GM21423 (cell line): ENCODE results near the gene NKX2-1.
"Not testable (repeated sequence)": the region's sequence is repeated elsewhere in the genome, so short reads cannot be mapped to it uniquely, and the experiment has no call there.

ENCODE experiments used
- ATAC-seq: cut with Tn5 transposase; IDR thresholded peaks from one replicate; pipeline ENCODE4 v1.9.1; 2021; ENCODE audit warnings: mild to moderate bottlenecking, moderate library complexity; ENCODE audit not compliant: unreplicated experiment

The NKX2-1 gene

GRCh38 chr14:36505892-36506731, 13.9 kb downstream of the NKX2-1 start:
- no peak for ATAC-seq

- no peak for ATAC-seq
Measured at GRCh38 chr14:36505181-36505815, 14.7 kb downstream of the NKX2-1 start.

GRCh38 chr14:36504771-36505175, 15.3 kb downstream of the NKX2-1 start:
- no peak for ATAC-seq

DNA sequence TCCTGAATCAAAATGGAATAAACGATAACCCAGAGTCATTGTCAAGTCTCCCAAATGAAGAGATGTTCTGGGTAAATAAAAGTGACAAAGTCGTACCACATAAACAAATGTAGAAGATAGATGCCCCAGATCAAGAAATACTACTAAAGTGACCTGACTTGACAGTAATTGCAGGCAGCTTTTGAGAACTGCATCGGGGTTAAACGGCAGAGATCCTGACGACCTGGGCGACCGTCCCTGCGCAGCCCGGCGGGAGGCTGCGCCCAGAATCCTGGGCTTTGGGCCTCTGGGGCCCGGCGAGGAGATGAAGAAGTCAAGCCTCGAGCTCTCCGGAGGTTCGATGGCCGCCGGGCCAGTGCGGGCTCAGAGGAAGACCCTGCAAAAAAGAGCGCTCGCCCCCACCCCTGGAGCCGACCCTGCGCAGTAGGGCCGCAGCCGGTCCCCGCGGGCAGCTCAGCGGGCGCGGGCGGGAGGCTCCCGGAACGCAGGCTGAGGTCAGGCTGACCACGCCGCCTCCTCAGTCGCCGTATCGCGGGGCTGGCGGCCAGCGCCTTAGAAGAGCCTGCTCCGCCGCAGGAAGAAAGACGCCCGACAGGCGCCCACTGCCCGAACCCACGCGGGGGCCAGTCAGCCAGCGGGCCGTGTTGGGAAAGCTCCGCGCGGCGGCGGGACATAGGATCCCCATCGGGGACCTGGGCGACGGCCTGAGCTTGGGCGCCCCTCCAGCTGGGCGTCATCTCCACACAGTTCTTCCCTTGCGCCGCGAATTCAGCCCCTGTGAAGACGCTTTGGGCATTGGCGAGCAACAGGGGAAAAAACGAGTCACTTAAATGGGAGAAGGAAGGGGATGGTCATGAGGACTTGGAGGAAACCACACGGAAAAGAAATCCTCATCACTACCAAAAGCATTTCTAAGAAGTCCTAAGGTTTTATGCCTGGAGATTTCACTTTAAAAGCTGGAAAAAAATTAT, 16.0 kb downstream of the NKX2-1 start:
- no peak for ATAC-seq

DNA sequence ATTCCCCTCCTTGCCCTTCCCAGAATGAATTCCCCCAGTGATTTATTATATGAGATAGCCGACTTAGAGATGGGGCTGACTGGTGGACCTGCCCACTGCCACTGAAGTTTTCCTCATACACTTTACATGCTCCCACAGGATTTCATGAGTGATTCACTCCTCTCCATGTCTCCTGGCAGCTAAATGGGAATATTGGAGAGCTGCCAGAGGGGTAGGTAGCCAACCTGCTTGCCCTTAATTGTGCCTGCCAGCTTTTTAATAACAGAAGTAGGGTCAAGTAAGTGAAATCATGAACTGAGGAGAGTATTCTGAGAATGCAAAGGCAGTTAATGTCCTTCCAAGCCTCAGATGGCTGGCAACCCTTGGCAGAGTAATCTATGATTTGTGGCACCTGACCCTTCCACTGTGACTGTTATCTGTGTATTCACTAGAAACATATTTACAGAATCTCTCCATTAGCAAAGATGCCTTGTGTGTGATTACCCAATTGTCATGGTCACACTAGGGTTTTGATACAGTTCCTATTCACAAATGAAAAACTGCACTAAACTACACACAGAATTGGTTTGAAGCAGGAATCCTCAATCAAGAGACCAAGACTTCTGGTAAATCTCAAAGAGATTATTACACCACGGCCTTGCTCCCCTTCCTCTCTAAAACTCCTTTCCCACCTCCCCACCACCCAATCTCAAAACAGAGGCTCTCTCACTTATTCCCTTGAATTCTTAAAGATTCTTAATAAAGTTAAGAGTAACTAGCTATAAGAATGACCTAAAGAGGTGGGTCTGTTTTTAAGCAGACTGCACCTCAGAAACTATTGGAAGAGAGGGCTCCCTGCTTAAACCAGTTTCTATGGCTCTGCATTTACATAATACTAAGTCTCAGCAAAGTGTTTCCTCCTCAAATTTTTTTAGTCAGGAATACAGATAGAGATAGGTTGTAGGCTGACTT, 17.2 kb downstream of the NKX2-1 start:
- ATAC-seq: no peak

GRCh38 chr14:36498938-36499337, 21.1 kb downstream of the NKX2-1 start:
- no peak for ATAC-seq

GRCh38 chr14:36496346-36496745, 23.7 kb downstream of the NKX2-1 start:
- no peak for ATAC-seq

GRCh38 chr14:36495666-36496065, 24.4 kb downstream of the NKX2-1 start:
- no peak for ATAC-seq

GRCh38 chr14:36493761-36494160, 26.3 kb downstream of the NKX2-1 start:
- ATAC-seq: no peak

DNA sequence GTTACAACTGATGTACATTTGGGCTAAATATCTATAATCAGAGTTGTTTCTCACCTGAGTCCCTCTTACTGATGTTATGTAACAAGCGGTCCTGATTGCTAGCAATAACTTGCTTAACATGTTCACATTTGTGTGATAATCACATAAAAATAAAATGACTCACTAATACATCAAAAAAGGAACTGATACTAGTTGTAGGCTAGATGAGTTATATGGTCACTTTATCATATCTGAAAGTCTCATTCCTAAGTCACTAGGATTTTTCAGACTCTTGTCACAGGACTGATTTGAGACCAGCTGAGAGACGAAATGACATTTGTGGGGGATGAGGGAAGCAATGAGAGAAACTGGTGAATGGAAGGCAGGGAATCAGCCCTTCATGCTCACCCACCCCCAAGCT, 34.3 kb downstream of the NKX2-1 start:
- no peak for ATAC-seq

DNA sequence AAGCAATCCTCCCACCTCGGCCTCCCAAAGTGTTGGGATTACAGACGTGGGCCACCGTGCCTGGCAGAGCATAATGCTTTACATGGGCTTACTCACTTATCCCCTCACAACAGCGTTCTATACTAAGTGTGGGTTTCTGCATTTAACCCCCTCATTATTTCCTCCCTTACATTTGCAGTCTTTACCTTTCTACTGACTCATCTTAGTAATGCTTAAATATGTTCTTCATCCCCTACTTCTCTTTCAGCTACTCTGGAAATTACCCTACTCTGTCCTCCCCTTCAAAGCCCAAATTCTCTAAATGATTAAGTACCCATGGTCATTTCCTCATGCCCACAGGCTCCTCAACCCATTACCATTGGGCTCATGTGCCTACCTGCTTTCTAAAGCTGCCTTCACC, 40.7 kb downstream of the NKX2-1 start:
- peak; percentile 40 for ATAC-seq

- ATAC-seq: no peak
Measured at GRCh38 chr14:36478782-36479181, 41.2 kb downstream of the NKX2-1 start.

DNA sequence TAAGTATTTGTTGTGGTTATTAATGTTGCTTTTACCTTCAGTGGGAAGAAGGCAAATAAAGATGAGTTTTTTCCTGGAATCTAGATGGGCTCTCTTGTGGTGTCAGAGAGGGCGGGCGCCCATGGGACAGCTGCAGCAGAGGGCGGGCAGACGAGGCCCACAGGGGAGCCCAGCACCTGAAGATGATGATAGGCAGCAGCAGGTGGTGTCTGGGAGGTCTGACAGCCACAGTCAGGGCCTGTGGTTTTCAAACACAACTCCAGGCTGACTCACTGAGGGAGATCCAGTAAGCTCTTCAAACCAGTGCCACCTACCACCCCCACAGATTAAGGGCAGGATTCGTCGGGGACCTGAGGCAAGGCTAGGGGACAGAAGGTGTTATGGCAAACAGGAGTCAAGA, 42.8 kb downstream of the NKX2-1 start:
- ATAC-seq: no peak

DNA sequence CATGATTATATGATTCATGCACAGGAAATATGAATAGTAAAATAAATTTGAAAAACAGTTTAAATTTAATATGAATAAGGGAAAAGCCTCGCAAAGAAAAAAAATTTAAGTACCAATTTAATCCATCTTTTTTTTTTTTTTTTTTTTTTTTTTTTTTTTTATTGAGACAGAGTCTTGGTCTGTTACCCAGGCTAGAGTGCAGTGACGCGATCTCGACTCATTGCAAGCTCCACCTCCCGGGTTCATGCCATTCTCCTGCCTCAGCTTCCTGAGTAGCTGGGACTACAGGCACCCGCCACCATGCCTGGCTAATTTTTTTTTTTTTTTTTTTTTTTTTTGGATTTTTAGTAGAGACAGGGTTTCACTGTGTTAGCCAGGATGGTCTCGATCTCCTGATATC, 44.0 kb downstream of the NKX2-1 start:
- ATAC-seq: not testable (repeated sequence)

- no peak for ATAC-seq
Measured at GRCh38 chr14:36474593-36474992, 45.4 kb downstream of the NKX2-1 start.

GRCh38 chr14:36471431-36471830, 48.6 kb downstream of the NKX2-1 start:
- ATAC-seq: no peak

DNA sequence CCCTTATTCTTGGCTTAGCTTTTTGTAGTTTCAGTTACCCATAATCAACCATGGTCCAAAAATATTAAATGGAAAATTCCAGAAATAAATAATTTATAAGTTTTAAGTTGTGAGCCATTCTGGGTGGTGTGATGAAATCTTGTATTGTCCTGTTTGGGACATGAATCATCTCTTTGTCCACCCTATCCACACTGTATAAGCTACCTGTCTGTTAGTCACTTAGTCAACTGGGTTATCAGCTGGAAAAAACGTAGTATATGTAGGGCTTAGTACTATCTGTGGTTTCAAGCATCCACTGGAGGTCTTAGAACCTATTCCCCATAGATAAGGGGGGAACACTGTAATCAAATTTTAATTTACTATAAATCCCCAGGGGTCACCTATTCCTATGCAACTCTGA, 52.7 kb downstream of the NKX2-1 start:
- no peak for ATAC-seq
